Fibroblast of lung (primary cell): Measurements from ENCODE around the gene CCL2. TPM values are rescaled to one million over a fixed set of nuclear protein-coding genes. Genes with fewer than 3 reads are reported as not detected.

Source experiments
- DNase-seq, 2 donors: peaks; one replicate each; pipeline versions ENCODE4 v3.0.0 to v3.0.0-alpha.2; 2010; ENCODE audit warnings: low read depth in 2 of 2
- H2AFZ ChIP-seq: 2 replicates; pipeline ENCODE4 v1.5.1; 2012; ENCODE audit warnings: low read length, control low read depth, inconsistent platforms
- H3K27ac ChIP-seq: 2 replicates; pipeline ENCODE4 v1.5.1; 2011; ENCODE audit warnings: low read length, control low read depth; ENCODE audit not compliant: insufficient read depth
- H3K27me3 ChIP-seq: 2 replicates; pipeline ENCODE4 v1.5.1; 2011; ENCODE audit warnings: mild to moderate bottlenecking, low read length; ENCODE audit not compliant: control insufficient read depth, insufficient read depth
- H3K36me3 ChIP-seq: 2 replicates; pipeline ENCODE4 v1.5.1; 2011; ENCODE audit warnings: low read length; ENCODE audit not compliant: control insufficient read depth, insufficient read depth
- H3K4me1 ChIP-seq: 2 replicates; pipeline ENCODE4 v1.5.1; 2011; ENCODE audit warnings: low read length; ENCODE audit not compliant: control insufficient read depth, insufficient read depth; ENCODE audit errors: extremely low read depth
- H3K4me2 ChIP-seq: 2 replicates; pipeline ENCODE4 v1.5.1; 2011; ENCODE audit warnings: low read length, control low read depth; ENCODE audit not compliant: insufficient read depth; ENCODE audit errors: extremely low read depth
- H3K4me3 ChIP-seq, 4 experiments: fragments of 200-600 bp in 1 of 4; sonication (generic) in 1 of 4; replicated peaks in 1 of 4; 2 replicates each; pipeline ENCODE4 v1.5.1; 2011 to 2016; ENCODE audit warnings: low read length in 4 of 4, low read depth in 3 of 4, mild to moderate bottlenecking in 3 of 4, control low read depth in 2 of 4, inconsistent platforms in 1 of 4, mixed read lengths in 1 of 4; ENCODE audit not compliant: insufficient read depth in 1 of 4; ENCODE audit errors: control extremely low read depth in 1 of 4
- H3K79me2 ChIP-seq: 2 replicates; pipeline ENCODE4 v1.5.1; 2012; ENCODE audit warnings: mild to moderate bottlenecking, low read length, inconsistent platforms; ENCODE audit not compliant: control insufficient read depth, insufficient read depth
- H3K9ac ChIP-seq: 2 replicates; pipeline ENCODE4 v1.5.1; 2011; ENCODE audit warnings: mild to moderate bottlenecking, low read length, control low read depth; ENCODE audit not compliant: insufficient read depth
- H3K9me3 ChIP-seq: 2 replicates; pipeline ENCODE4 v1.5.1; 2012; ENCODE audit warnings: low read depth, low read length; ENCODE audit not compliant: control insufficient read depth, insufficient read depth
- H4K20me1 ChIP-seq: 2 replicates; pipeline ENCODE4 v1.5.1; 2011; ENCODE audit warnings: low read length; ENCODE audit not compliant: control insufficient read depth, insufficient read depth; ENCODE audit errors: extremely low read depth
- EZH2 ChIP-seq: IDR thresholded peaks from 2 replicates; pipeline ENCODE4 v1.5.1; 2012; ENCODE audit warnings: low read length, control low read depth, mild to moderate bottlenecking; ENCODE audit errors: missing control alignments
- polyA plus RNA-seq, 2 donors: library from polyadenylated mRNA; depleted of rRNA in 1 of 2; stranded (reverse) in 1 of 2; unstranded in 1 of 2; fragments of >200 nt; gene quantifications; 2 replicates each; pipeline ENCODE4 v1.2.1, GENCODE V29; 2011 to 2012; ENCODE audit warnings: missing spikeins in 1 of 2
- total RNA-seq: library from RNA; depleted of rRNA; stranded (reverse); fragments of >200 nt; gene quantifications from 2 replicates; pipeline ENCODE4 v1.2.1, GENCODE V29; 2014
- TF ChIP-seq, protein P1 (sequence below), 2 donors: IDR thresholded peaks in 1 of 2; conservative IDR thresholded peaks in 1 of 2; 1 replicate in 1 of 2; 2 replicates in 1 of 2; pipeline ENCODE4 v1.5.1; 2011 to 2012; ENCODE audit warnings: low read length in 2 of 2, control low read depth in 1 of 2, inconsistent platforms in 1 of 2, low read depth in 1 of 2, mild to moderate bottlenecking in 1 of 2

The CCL2 gene
- total and polyA plus RNA-seq, 2 donors (not counting 1 experiment from before 2014, with no cell fraction given): 42.9 to 170 TPM

DNA sequence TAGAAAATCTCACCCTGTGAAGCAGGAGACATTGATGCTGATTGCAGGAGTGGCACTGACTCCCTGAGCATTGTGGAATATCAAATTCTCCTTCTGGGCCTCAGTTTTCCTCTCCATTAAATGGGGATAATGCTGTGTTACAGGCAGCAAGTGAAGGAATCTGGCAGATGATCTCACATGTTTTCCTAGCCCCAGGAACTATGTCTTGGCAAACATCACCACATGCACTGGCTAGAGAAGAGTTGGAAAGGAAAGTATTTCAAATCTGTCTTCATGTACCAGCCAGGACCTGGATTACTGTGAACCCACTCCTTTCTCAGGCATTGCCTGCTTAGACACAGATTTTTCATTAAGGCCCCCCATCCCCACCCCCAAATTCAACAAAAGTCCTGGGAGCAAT lies 50.5 kb downstream of the CCL2 start:
- TF ChIP-seq, protein P1, sequence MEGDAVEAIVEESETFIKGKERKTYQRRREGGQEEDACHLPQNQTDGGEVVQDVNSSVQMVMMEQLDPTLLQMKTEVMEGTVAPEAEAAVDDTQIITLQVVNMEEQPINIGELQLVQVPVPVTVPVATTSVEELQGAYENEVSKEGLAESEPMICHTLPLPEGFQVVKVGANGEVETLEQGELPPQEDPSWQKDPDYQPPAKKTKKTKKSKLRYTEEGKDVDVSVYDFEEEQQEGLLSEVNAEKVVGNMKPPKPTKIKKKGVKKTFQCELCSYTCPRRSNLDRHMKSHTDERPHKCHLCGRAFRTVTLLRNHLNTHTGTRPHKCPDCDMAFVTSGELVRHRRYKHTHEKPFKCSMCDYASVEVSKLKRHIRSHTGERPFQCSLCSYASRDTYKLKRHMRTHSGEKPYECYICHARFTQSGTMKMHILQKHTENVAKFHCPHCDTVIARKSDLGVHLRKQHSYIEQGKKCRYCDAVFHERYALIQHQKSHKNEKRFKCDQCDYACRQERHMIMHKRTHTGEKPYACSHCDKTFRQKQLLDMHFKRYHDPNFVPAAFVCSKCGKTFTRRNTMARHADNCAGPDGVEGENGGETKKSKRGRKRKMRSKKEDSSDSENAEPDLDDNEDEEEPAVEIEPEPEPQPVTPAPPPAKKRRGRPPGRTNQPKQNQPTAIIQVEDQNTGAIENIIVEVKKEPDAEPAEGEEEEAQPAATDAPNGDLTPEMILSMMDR (conservative IDR thresholded peaks at IDR 0.05 in 1 of 2, IDR thresholded peaks at IDR 0.05 in 1 of 2; ENCODE audit: low read depth in 1 of 2, low read length in 2 of 2): no peak
- no peak for TF ChIP-seq EZH2
- H3K9me3 ChIP-seq: no peaks in the 10 kb centered on the region
- no peaks in the 10 kb centered on the region for H3K27me3 ChIP-seq
- no peak overlapping the region for H3K9ac ChIP-seq
- H3K36me3 ChIP-seq: no peaks in the 10 kb centered on the region
- H3K4me2 ChIP-seq: no peak overlapping the region
- no peaks in the 10 kb centered on the region for H3K79me2 ChIP-seq
- no peak overlapping the region for H3K4me3 ChIP-seq
- peak in 1 of 2 donors; percentile 38 for DNase-seq
- H4K20me1 ChIP-seq: no peaks in the 10 kb centered on the region
- H3K4me1 ChIP-seq: peaks cover 15% of the 10 kb centered on the region
- no peak overlapping the region for H3K27ac ChIP-seq
- H2AFZ ChIP-seq: no peak overlapping the region

DNA sequence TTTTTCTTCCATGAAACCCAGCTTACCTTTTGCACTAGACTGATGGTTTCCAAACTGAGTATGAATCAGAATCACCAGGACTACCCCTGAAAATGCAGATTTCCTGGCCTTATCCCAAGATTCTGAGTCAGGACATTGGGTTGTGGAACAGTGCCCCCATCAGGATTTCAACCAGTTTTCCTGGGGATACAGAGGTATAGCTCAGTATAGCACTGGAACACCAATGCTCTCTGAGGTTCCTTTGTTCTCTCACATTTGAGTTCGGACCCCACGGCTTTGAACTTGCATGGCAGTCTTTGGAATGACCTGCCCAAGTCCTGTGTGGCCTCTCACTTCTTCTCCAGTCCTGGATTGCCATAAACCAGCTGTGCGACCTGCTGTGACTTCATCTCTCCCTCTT lies 51.4 kb downstream of the CCL2 start:
- peak; percentile 70 to 73 for DNase-seq
- Histone ChIP-seq H2AFZ (no peak overlapping the region), H4K20me1 (no peaks in the 10 kb centered on the region), H3K9me3 (no peaks in the 10 kb centered on the region), H3K9ac (no peak overlapping the region), H3K27ac (peak overlapping the region; percentile 36), H3K27me3 (no peaks in the 10 kb centered on the region), H3K36me3 (no peaks in the 10 kb centered on the region), H3K4me3 (no peak overlapping the region), H3K4me1 (peaks cover 12% of the 10 kb centered on the region), H3K79me2 (no peaks in the 10 kb centered on the region), H3K4me2 (no peak overlapping the region)
- TF ChIP-seq EZH2: no peak
- TF ChIP-seq, protein P1 (conservative IDR thresholded peaks at IDR 0.05 in 1 of 2, IDR thresholded peaks at IDR 0.05 in 1 of 2; ENCODE audit: low read depth in 1 of 2, low read length in 2 of 2): peak; percentile 50 to 68

Other genes starting within 250 kb of the CCL2 start
- 0.33 and 0.51 TPM in 2 replicates for gene CCL7, start 14.9 kb downstream of the CCL2 start, total RNA-seq
- gene CCL7, start 14.9 kb downstream of the CCL2 start, polyA plus RNA-seq: 0.55 and 0.81 TPM in 2 replicates
- gene CCL11, start 30.5 kb downstream of the CCL2 start, total RNA-seq: not detected in 2 replicates
- gene CCL11, start 30.5 kb downstream of the CCL2 start, polyA plus RNA-seq: 0.91 TPM in 1 of 2 replicates, not detected in the other
- 0.26 and 0.50 TPM in 2 replicates for gene CCL8, start 64.2 kb downstream of the CCL2 start, total RNA-seq
- 0.27 TPM in 1 of 2 replicates, not detected in the other for gene CCL8, start 64.2 kb downstream of the CCL2 start, polyA plus RNA-seq
- under 0.01 TPM in 1 of 2 replicates, not detected in the other for gene CCL13, start 101.2 kb downstream of the CCL2 start, total RNA-seq
- gene CCL13, start 101.2 kb downstream of the CCL2 start, polyA plus RNA-seq: 1.7 TPM in 1 of 2 replicates, not detected in the other
- gene CCL1, start 107.9 kb downstream of the CCL2 start, total RNA-seq: not detected in 2 replicates
- not detected in 2 replicates for gene CCL1, start 107.9 kb downstream of the CCL2 start, polyA plus RNA-seq